ENCODE measurements around the gene PPIL1.

- TF ChIP-seq CTCF (optimal IDR thresholded peaks at IDR 0.05 in 1 of 3, IDR thresholded peaks at IDR 0.05 in 1 of 3, conservative IDR thresholded peaks at IDR 0.05 in 1 of 3; ENCODE audit: extremely low read depth in 1 of 3, insufficient read depth in 2 of 3, low read length in 3 of 3), result no peak
- TF ChIP-seq EZH2 (IDR thresholded peaks at IDR 0.05; ENCODE audit: low read length), result no peak
These were observed 17.3 kb downstream of the PPIL1 start for GRCh38 chr6:36857325-36857724.

Data from keratinocyte (primary cell).